GM21717 (cell line): ENCODE measurements around the gene ZP4.
"Not testable (repeated sequence)": the region's sequence is repeated elsewhere in the genome, so short reads cannot be mapped to it uniquely, and the experiment has no call there.

Experiments used
- ATAC-seq: cut with Tn5 transposase; IDR thresholded peaks from one replicate; pipeline ENCODE4 v1.9.1; 2021; ENCODE audit warnings: mild to moderate bottlenecking, moderate library complexity; ENCODE audit not compliant: unreplicated experiment

The ZP4 gene

DNA sequence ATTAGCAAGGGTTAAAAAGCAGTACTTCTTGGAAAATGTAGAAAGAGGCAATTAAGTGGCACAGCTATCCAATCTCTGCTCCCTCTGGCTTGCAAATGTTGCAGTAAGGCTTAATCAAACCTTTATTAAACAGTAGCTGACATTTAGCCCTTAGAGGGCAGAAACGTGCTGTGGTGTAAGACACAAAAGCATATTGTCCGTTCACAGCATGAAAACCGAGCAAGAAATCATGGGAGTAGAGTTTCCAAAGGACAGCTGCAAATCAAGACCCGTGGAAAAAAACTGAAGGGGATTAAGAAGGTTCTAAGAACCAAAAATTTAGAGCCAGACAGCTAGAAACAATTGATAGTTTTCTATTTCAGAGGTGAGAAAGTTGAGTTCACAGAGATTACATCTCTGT is 13.1 kb downstream of the ZP4 start:
- no peak for ATAC-seq

DNA sequence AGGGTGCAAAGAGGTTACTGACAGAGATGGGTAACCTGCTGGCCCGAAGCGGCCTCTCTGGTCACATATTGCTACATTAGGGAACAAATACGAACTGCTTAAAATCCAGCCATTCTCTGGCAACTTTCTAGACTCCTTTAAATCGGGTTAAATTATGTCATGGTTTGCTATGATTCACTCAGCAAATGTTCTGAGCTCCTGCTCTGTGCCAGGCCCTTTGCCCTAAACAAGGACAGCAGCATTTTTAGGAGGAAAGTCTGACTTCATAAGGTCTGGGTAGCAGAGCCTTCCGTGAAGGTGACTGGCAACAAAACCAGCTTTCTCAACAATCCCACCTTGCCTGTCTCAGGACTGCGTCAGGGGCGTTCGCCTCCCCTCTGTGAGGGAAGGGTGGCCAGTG is 15.4 kb downstream of the ZP4 start:
- ATAC-seq: no peak

DNA sequence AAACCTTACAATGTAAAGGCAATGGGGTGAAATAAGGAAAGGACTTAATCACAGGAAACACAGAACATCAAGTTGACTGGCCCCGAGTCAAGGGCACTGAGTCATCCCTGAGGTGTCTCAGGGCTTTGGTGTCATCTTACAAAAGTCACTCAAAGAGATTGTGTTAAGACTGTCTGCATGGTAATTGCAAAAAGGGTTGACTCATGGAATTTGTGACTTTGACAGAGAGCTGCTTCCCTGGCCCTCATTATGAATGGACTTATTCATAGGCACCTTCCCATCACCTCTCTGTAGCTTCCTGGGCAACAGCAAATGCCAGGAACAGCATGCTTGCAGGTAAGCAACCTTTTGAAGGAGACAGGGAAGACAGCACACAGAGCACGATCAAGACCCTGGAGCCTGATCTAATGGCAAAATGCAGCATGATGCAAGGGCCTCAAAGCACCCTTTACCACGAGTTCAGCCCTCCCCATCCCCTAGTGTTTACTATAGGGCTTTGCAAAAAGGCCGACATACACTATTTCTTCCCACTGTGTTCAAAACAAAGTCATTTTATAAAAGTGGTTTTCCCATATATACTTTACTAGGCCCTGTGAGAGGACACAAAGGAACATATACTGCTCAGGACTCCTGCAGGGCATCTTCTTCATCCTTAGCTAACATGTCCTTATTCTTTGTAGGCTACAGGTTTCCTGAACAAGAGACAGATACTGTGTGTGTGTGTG is 17.1 kb downstream of the ZP4 start:
- ATAC-seq: no peak

DNA sequence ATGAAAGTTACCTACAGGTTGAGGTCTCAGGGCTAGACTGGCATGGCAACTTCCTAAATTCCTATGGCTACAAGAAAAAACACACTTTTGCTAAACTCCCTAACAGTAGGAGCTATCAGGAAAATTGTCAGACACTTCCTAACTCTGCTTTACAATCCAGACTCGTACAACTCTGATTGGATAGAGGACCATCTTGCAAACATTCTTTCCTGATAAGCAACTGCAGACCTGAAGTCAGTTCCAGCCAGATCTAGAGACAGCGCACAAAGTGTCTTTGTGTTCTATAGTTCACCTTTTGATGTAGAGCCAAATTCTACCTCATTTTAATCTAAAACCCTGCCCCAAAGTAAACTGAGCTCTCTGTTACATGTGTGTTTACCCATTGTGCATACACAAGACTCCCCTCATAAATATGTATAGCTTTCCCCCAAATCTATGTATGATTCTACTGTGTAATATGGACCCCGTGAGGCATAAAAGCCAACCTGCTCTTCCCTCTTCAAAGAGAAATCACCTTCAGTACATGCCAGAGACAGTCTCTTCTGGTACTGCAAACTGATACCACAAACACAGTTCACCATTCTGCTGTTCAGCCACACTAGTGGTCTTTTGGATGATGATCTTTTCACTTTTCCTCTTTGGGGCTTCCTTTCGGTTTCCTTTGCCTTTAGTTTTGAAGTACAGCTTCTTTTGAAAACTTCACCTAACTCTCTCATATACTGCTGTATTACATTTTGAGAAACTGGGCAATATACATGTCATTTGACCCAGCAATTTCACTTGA is 21.7 kb downstream of the ZP4 start:
- no peak for ATAC-seq

DNA sequence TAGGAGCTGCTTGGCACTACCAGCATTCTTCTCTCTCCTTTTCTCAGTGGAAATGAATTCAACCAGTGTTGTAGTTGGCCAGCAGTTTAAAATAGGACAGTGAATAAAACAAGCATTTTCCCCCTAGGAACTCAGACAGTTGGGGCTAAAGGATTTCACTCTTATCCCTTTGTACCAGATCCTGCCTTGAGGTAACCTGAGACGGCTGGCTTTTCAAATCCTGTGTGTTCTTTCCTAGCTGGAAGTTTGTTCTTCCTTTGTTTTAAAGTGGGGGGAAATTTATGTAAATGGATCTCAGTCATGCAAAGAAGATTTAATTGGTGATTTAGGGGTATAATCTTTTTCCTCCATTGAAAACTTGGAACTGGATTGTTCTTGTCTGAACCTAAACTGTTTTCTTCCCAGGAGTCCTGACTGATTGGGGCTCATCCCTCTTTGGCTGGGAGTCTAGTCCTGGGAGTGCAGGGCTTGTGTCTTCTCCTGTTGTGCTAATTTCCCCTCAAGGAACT is 23.3 kb downstream of the ZP4 start:
- no peak for ATAC-seq

DNA sequence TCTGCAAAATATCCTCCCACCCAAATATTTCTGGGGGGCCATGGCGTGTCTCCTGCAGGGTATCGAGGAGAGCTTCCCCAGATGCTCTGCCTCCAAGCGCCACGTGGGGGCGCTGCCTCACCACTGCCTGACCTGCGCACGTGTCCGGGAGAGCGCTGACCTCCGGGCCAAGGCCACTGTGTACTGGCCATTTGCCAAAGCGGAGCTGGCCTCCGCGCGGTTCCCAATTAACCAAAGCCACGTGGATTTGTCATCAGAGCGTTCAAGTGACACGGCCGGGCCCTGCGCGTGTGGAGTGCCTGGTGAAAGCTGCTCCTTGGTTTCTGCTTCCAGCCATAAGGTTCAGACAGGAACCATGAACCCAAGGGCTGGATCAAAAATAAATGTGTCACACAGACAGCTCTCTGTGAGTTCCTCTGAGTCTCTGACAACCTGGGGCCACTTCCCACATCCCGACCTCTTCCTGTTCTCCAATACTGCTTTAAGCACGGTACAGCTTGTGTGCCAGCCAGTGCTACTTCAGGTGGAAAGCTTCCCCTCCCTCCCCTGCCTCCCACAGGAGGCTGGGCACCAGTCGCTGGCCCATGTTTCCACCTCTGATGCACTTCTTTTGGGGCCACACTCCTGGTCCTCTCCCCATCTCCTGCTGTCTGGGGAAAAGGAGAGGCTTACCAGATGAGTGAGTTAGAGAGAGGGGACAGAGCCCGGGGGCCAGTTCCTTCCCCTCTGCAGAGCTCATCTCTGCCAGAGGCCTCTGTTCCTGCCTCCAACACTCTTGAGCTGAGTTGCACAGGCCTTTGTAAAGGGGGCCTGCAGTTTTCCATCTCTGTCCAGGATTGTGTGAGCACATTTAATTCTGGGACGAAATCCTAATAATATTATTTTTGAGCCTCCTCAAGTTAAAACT is 26.1 kb downstream of the ZP4 start:
- peak; percentile 80 for ATAC-seq

DNA sequence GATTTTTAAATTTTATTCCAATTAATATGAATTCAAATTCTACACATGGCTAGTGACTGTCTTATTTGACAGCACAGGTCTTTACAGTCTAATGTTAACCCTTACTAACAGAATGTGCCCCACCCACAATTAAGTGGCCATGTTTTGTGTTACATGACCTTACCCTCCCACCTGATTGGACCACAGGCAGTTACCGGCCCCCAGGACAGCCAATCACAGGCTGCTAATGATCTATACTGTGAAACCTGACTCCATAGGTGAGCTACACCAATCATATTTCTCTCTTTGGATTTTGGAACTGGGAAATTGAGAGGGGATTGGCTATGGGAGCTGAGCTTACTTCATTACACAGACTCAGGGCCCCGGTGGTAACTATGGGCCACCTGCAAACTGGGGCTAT is 27.5 kb downstream of the ZP4 start:
- ATAC-seq: no peak

DNA sequence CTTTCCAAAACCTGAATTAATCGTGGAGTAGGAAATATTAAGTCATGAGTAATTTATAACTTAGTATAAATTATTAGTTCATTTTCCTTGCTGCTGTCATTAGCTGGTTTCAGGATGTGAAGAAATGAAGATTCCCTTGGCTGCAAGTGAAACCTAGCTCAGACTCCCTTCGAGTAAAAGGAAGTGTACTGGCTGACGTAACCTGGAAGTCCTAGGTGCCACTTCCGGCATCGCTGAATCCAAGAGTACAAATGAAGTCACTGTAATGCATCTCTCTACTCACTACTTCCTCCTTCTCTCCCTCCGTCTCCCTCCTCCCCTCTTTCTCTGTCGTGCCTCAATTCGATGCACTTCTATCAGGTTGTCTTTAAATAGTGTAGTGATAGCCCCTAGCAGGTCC is 28.8 kb downstream of the ZP4 start:
- ATAC-seq: no peak

DNA sequence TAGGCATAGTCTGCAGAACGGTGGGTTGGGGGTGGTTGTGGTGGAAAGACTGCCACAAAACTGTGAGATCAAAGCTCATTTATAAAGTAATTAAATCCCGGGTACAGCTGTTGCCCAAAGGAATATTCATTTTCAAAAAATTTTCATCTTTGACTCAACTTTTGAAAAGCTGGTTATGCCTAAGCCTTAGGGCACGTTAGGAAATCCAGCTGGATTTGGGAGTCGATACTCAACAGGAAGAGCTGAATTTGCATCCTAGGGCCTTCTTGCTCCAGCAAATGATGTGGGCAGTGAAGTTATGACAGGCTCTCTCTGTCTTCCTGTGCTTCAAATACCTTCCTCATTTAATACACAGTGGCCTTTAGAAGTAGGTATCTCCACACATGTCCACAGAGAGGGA is 31.7 kb downstream of the ZP4 start:
- no peak for ATAC-seq

DNA sequence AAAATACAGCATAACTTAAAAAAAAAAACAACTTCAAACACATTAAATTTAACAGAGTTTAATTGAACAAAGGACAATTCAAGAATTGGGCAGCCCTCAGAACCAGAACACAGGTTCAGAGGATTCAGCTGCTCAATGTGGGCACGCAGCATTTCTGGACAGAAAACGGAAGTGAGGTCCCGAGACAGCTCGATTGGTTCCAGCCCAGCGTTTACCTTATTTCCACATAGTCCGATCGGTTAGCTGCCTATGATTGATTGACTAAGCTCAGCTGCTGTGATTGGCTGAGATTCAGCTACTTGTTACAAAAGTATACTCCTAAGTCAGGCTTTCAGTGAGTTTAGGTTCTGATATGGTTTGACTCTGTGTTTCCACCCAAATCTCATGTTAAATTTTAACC is 33.3 kb downstream of the ZP4 start:
- no peak for ATAC-seq

DNA sequence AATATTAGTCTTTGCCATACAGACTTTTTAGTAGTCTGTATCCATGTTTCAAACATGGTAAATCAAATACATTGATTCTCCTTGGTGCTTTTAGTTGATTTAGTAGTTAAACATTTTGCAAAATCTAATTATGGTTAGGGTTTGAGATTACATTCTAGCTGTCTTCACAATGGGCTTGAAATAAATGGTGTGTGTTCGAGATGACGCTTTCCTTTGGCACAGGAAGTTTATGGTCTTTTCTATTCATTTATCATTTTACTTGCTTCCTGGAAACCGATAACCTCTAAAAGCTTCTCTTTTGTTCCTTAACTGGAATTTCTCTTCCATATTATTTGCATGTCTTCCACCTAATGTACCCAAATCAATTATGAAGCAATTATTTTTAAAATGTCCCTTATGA is 38.4 kb downstream of the ZP4 start:
- no peak for ATAC-seq

DNA sequence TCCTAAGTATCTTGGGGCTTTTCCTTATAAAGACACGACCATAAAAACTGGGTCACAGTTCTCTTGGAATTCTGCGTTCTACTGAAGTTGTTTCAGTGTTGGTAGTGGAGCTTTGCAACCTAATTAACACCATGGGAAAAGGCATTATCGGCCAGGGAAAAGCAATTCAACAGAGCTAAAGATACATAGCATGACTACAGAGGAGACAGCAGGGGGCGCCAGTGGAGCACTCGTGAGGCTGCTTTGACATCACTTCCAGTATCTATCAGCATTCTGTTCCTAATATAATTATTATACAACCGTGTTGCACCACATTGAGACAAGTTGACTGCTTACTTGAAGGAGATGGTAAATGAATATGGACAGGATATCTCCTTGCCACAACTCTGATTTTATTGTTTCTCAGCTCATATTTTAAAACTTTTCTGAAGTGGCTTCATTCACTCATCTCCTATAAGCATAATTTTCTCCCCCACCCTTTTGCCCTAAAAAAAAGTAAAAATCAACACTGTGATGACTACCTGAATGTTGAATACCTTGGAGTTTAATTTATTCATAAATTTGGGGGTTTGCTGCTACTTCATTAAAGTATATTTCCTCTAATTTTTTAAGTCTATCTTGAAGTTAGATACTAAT is 39.4 kb downstream of the ZP4 start:
- ATAC-seq: peak; percentile 83

DNA sequence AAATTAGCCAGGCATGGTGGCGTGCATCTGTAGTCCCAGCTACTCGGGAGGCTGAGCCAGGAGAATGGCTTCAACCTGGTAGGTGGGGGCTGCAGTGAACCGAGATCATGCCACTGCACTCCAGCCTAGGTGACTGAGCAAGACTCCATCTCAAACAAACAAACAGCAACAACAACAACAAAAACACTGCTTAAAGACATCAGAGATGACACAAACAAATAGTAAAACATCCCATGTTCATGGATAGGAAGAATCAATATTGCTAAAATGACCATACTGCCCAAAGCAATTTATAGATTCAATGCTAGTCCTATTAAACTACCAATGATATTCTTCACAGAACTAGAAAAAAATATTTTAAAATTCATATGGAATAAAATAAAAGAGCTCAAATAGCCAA is 47.2 kb downstream of the ZP4 start:
- ATAC-seq: not testable (repeated sequence)

DNA sequence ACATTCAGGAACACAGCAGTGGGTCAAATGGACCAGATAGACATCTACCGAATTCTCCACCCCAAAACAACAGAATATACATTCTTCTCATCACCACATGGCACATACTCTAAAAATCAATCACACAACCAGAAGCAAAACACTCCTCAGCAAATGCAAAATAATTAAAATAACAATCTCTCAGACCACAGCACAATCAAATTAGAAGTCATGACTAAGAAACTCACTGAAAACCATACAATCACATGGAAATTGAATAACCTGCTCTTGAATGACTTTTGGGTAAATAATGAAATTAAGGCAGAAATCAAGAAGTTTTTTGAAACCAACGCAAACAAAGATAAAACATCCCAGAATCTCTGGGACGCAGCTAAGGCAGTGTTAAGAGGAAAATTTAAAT is 49.2 kb downstream of the ZP4 start:
- ATAC-seq: no peak

DNA sequence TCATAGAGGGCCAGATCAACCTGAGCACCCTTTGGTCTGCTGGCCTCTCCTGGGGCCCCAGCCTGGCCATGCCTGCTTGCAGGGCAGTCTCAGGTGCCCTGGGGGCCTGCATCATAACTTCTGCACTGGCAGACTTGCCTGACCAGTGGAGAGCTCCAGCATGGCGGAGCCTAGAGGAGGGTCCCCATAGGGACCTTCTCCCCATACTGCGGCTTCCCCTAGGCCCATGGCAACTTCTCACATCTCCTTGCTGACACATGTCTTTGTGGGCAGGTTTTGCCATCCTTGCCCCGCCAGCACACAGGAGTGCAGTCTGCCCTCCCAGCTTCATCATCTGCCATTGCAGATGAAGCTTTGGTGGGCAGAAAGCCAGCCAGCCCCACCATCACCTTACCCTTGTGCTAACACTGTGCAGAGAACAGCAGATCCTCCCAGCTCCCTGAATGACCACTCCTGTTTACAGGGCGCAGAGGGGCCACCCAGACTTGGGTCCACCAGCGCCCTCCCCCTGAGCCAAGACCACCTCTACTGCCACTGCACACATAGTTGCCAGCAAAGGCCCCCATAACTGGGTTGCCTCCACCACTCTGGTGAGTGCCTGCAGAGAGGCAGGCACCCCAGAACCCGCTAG is 51.7 kb downstream of the ZP4 start:
- no peak for ATAC-seq

DNA sequence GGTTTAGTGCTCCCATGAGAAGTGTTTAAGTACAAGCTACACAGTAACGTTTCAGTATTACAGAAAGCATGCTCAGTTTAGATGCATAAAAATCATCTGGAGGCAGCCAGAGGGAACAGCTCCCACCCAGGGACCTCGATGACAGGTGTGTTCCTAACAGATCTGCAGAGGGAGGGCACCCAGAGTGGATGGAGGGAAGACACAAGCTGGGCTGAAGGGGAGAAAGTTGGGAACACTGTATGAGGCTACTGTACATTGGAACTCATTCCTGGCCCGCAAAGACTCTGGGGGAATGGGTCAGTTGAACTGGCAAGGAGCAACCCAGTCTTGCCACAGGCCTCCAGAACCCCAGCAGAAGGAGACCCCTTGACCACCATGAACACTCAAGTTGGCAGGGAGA is 52.4 kb downstream of the ZP4 start:
- no peak for ATAC-seq

DNA sequence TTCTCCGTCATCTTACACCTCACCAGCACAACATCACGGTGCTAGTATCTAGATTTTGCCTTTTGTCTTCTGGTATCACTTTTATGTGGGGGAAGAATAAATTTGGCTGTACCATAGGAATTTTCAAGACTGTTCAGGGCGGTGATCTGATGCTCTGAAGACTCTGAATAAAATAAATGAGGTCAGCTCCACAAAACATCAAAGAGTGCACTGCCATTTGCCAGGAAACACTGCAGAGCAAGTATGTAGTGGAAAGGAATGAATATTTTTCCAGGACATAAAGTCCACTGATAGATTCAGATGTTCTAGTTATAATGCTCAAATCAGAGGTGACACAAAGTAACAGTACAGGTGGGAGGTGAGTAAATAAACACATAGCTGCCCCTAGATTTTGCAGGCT is 56.3 kb downstream of the ZP4 start:
- ATAC-seq: no peak

DNA sequence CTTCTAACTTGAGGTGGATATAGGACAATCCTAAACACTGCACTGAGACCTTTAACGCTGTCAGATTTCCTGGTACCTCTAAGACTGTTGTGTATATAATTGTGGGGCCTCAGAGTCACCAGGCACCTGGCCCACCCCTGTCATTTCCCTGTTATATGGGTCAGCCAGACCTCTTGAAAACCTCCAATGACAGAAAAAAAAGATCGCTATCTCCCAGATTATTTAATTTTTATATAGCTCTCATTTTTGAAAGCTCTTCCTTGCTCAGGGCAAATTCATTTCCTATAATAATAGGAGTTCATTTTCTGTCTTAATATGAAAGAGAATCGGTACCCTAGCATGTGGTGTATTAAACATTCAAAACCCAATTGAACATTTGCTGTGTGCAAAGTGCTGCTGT is 56.7 kb downstream of the ZP4 start:
- no peak for ATAC-seq

DNA sequence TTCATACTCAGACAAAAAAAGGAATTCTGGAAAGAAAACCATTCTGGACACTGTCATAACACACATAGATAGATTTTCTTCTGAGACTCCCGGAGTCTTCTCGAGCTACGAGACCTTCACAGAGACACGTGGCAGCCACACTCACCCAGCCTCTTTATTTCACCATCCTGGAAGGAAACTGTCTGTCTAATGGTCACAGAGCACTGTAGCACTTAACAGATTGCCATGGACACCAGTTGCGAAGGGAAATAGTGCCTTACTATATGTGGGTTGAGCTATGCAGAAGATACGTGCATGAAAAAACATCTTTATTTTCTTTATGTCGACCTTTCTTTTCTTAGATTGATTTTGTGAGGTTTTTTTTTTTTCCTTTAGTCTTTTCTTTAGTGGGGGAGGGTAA is 57.9 kb downstream of the ZP4 start:
- no peak for ATAC-seq
